Astrocyte (in vitro differentiated cells and primary cell): ENCODE results near the gene PELI2.

ENCODE experiments used
- CTCF ChIP-seq: IDR thresholded peaks from 2 replicates; pipeline ENCODE4 v1.5.1; 2011; ENCODE audit warnings: low read depth, mild to moderate bottlenecking, inconsistent platforms, low read length, moderate library complexity; ENCODE audit not compliant: insufficient read depth
- EZH2 ChIP-seq: IDR thresholded peaks from 2 replicates; pipeline ENCODE4 v1.6.1; 2012; ENCODE audit warnings: mild to moderate bottlenecking, low read length, inconsistent platforms; ENCODE audit not compliant: insufficient read depth

DNA sequence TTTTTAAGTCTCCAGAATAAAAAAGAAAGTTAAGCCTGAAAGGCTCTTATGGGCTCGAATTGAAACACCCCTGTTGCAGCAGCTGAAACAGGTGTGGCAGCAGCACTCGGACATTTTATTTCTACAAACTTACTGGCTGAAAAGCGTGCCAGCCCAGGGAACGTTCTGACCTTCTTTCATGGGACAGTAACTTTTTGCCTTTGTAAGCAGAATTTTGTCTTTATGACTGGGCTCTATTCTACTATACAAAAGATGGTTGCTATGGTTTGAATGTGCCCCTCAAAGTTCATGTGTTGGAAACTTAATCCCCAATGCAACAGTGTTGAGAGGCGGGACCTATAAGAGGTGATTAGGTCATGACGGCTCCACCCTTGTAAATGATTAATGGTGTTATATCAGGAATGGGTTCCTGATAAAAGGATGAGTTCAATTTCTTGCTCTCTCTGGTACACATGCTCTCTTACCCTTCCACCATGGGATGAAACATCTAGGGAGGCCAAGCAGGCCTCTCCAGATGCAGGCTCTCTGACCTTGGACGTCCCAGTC, 52.7 kb downstream of the PELI2 start:
- no peak for TF ChIP-seq CTCF
- TF ChIP-seq EZH2, result no peak
